HG03045 (cell line): Measurements from ENCODE around the gene PCDHGA6.
"Not testable (repeated sequence)": the region's sequence is repeated elsewhere in the genome, so short reads cannot be mapped to it uniquely, and the experiment has no call there.

Experiments
- ATAC-seq: cut with Tn5 transposase; IDR thresholded peaks from one replicate; pipeline ENCODE4 v1.9.1; 2021; ENCODE audit warnings: mild to moderate bottlenecking, moderate library complexity; ENCODE audit not compliant: unreplicated experiment

Gene PCDHGA6

DNA sequence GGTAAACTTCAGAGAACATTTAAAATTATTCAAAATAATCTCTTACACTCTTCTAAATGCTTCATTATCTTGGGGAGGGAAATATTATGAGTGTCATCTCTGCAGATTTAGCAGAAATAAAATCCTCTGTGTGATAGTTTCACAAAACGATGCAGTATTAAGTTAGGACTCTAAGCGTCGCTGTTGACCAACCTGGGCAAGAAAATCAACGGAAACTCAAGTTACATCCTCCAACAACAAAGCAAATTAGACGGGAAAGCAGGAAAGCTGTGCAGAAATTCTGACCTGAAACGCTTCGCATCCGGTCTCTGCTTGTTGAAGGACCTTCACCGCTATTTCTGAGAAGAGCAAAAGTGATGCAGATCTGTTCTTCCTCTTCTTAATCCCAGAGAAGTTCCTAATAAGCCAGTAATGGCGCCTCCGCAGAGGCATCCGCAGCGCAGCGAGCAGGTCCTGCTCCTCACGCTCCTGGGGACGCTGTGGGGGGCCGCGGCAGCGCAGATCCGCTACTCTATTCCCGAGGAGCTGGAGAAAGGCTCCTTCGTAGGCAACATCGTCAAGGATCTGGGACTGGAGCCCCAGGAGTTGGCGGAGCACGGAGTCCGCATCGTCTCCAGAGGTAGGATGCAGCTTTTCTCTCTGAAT is at the start of gene PCDHGA6:
Gene PCDHGA6, plus strand, starts transcription at position 219 of the 645 bp plus-strand sequence. Its CDS starts 193 bp downstream, at position 412.
- no peak for ATAC-seq

DNA sequence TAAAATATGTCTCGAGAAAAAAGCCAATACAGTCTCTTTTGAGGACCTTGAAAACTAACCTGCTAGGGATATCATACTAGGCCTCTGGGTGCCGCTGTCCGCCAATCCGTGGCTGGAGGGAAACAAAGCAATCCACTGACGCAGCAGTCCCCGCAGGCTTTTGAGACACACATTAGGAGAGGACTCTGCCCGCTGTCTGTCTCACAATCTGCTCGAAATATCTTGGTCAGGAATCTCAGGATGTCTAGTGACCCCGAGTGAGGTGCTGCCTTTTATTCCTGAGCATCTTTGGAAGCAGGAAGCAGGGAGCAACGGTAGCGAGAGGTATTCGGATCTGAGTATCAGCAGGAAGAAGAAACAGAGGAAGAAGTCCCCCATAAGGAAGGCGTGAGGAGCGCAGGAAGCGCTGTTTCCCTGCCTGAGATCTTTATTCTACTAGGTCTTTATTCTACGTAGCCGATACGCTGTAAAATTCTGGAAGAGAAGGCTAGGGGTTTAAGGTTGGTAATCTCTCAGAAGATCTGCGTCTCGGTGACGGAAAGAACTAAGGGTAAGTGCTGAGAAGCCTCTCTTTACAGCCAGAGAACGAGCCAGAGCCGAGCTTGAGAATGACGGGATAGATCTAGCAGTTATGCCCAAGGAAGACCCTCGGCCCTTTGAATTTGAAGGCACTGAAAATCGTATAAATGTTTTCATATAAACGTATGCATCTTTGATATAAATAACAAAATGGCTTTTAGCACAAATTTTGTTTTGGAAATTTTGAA is 47.4 kb upstream of the PCDHGA6 start:
- peak; percentile 82 for ATAC-seq

GRCh38 chr5:141328231-141328630 is 45.5 kb upstream of the PCDHGA6 start:
- ATAC-seq, result no peak

- ATAC-seq, result no peak
These were observed 43.2 kb upstream of the PCDHGA6 start, which contains the start of gene PCDHGA1 for GRCh38 chr5:141330299-141331080. PCDHGA1 (plus strand) TSS chr5:141330514.

- not testable (repeated sequence) for ATAC-seq
These were observed 41.1 kb upstream of the PCDHGA6 start for GRCh38 chr5:141332571-141332970.

GRCh38 chr5:141338538-141339306 is 35.0 kb upstream of the PCDHGA6 start, which contains the start of gene PCDHGA2:
PCDHGA2 (plus strand) TSS chr5:141338760.
- ATAC-seq, result no peak

- not testable (repeated sequence) for ATAC-seq
These were observed 32.8 kb upstream of the PCDHGA6 start for GRCh38 chr5:141340781-141341354.

DNA sequence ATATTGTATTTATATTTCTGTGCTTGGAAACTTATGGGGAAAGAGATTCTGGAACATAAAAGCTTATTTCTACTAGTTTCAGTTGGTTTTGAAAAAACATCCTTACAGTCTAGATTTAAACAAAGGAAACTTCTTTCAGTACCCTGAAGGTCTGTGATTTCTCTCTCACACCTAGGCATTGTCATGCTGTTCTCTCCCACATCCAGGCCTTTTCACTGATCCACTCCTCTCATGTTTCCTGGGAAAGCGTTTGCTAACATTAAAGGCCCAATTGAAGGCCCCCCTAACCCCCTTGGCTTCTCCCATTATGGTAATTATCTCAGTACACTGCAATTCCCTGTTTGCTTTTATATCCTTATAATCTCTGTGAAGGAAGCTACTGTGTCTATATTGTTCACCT is 30.9 kb upstream of the PCDHGA6 start:
- no peak for ATAC-seq

- no peak for ATAC-seq
These were observed 30.3 kb upstream of the PCDHGA6 start, which contains the start of gene PCDHGA3 for GRCh38 chr5:141343242-141343952. PCDHGA3 (plus strand) TSS chr5:141343829; CDS start chr5:141344034, 205 bp downstream.

- ATAC-seq, result no peak
These were observed 29.7 kb upstream of the PCDHGA6 start for GRCh38 chr5:141343953-141344463.

GRCh38 chr5:141345327-141345726 is 28.4 kb upstream of the PCDHGA6 start:
- ATAC-seq, result no peak

DNA sequence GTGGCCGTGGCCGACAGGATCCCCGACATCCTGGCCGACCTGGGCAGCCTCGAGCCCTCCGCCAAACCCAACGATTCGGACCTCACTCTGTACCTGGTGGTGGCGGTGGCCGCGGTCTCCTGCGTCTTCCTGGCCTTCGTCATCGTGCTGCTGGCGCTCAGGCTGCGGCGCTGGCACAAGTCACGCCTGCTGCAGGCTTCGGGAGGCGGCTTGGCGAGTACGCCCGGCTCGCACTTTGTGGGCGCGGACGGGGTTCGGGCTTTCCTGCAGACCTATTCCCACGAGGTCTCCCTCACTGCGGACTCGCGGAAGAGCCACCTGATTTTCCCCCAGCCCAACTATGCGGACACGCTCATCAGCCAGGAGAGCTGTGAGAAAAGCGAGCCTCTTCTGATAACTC is 27.7 kb upstream of the PCDHGA6 start:
- ATAC-seq, result not testable (repeated sequence)

- no peak for ATAC-seq
These were observed 23.6 kb upstream of the PCDHGA6 start, which contains the start of gene PCDHGB1 for GRCh38 chr5:141349917-141350619. PCDHGB1 (plus strand) TSS chr5:141350099; CDS start chr5:141350261, 162 bp downstream.

GRCh38 chr5:141351591-141351990 is 22.1 kb upstream of the PCDHGA6 start:
- no peak for ATAC-seq

GRCh38 chr5:141354900-141355469 is 18.7 kb upstream of the PCDHGA6 start, which contains the start of gene PCDHGA4:
PCDHGA4 (plus strand) TSS chr5:141355021; CDS start chr5:141355108, 87 bp downstream.
- ATAC-seq, result no peak

GRCh38 chr5:141355641-141356040 is 18.1 kb upstream of the PCDHGA6 start:
- no peak for ATAC-seq

DNA sequence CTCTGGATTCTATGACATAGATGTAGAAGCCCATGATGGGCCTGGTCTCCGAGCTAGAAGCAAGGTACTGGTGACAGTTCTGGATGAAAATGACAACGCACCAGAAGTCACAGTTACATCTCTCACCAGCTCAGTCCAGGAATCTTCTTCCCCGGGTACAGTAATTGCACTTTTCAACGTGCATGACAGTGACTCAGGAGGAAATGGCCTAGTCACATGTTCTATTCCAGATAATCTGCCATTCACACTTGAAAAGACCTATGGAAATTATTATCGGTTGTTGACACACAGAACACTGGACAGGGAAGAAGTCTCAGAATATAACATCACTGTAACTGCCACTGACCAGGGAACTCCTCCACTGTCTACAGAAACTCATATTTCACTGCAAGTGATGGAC is 17.6 kb upstream of the PCDHGA6 start:
- no peak for ATAC-seq

DNA sequence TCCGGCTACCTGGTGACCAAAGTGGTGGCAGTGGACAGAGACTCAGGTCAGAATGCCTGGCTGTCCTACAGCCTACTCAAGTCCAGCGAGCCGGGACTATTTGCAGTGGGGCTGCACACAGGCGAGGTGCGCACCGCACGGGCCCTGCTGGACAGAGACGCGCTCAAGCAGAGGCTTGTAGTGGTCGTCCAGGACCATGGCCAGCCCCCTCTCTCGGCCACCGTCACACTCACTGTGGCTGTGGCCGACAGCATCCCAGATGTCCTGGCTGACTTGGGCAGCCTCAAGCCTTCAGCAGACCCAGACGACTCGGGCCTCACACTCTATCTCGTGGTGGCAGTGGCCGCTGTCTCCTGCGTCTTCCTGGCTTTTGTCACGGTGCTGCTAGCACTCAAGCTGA is 16.7 kb upstream of the PCDHGA6 start:
- ATAC-seq, result no peak
